NCI-H748 (cell line): Measurements from ENCODE around the gene USP25.

Source experiments
- DNase-seq: peaks from one replicate; lab custom pipeline; 2025; ENCODE audit not compliant: unreplicated experiment; lab: John Stamatoyannopoulos, UW

Gene USP25

DNA sequence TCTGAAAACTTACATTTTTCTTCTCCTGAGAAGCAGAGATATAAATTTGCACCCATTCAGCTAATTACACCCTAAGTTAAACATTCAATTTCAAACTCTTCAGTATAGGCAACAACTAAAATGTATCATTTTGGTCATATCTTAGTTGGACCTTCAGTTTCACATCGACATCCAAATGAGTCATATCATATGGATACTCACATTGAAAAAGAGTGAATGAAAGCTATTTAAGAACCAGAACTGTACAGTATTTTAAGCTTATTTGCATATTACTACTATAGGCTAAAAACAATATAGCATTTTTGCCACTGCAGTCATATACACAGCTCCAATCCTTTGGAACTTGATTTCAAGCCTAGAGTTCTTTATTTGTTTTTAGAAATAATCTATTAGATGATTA, 33.6 kb downstream of the USP25 start:
- DNase-seq, result no peak

DNA sequence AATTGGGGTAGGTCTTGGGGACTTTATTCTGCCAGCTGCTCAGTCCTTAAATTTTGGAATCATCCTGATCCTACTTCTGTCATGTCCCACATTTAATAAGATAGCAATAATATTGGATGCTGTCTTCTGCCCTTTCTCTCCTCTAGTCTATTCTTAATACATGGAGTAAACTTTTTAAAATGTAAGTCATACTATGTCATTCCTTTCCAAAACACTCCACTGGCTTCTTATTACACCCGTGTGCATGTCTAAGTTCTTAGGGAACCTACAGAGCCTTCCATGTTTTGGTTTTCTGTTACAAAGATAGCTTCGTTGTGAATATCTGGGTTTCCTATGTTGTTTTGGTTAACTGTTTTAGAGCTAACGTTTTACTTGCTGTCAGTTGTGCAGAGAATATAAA, 35.1 kb downstream of the USP25 start:
- DNase-seq, result no peak

DNA sequence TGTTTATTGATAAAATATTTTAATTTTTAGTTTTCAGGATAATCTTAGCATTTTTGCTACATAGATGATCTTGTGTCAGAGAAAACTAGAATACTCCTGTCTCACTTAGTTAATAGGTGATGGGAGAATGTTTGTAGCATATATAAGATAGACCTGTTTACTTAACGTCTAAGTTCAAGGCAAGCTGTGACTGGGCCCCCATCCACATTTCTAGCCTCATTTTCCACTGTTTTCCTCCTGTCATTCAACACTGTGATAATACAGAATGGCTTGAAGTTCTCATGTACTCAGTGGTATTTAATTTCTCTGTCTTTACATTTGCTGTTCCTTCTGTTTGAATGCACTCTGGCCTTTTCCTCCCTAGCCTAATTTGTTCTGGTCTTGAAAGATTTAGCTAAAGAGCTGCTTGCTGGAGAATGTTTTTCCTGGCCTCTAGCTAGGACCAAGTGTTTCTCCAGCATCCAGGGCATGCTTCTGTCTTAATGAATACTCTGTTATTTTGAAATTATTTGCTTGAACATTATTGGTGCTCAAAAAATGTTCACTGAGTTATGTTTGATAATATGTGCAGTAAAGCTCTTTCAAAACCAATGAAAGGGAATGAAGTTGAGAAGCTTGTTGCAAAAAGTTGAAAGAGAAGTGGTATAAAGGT, 37.3 kb downstream of the USP25 start:
- DNase-seq, result no peak

DNA sequence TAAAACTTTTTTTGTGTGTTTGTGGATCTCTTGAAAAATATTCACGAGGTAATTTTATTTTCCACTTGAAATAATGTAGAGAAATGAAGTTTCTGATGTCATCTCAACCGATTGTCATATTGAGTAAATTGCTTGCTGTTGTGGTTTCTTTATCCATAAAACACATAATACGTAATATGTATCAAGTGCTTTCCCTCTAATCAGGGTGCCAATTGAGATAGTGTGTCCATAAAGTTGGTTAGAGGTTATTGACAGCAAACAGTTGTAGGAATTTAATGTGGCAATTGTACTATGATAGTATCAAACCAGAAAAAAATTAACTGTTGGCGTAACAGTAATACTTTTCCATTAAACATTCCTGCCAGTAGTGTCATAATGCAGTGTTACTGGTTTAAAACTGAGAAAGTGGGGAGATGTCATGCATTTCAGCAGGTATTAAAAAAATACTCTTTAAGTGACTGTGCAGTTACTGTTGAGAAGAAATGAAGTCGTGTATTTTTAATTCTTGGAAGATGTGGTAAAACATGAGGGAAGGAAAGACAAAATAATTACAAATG, 38.3 kb downstream of the USP25 start:
- DNase-seq, result no peak

DNA sequence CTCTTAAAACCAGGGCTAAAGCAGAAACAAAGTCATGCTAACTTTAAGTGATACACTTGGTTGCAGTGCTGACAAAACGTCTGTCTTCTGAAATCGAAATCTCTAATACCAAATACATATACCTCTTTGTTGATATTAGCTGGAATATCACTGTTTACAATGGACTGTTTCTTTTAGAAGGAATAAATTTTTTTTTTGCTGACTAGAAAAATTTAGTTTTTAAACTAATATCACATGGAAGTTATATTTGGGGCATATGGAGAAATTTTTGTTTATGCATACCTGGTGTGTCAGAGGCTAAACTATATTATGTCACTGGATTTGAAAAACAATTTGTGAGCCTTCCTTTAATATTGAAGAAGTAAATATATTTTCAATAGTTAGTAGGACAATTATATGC, 39.1 kb downstream of the USP25 start:
- DNase-seq, result no peak

DNA sequence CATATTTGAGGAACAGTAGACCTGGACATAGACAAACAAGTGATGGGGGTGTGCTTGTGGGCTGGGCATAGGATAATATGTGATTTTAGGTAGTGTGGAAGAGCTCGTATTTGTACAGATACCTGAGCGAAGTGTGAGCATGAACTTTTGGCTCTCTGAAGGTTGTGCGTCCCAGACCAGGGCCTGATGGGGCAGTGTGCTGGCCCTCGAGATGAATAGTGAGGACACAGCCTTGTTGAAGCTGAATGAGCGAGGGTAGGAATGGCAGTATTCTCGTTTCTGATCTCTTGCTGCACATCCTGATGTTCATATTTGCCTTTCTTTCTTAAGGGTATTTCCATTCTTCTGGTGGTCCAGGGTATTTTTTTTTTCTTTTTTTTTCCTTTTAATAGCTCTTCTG, 41.5 kb downstream of the USP25 start:
- DNase-seq, result no peak

DNA sequence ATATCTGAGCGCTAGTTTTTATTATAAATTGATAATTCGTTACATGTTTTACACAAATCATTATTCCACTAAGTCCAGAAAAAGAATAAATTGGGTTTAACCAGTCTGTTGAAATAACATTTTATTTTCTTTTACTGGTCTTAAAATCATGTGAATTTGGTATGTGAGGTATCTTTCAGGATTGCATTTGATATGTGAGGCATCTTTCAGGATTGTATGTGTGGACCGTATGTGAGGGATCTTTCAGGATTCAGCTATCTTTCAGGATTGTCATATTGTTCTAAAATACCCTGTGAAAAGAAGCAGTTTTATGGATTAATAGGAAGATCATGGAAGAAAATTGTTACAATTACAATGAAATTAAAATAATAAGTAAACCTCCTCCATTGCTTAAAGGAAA, 42.9 kb downstream of the USP25 start:
- no peak for DNase-seq

DNA sequence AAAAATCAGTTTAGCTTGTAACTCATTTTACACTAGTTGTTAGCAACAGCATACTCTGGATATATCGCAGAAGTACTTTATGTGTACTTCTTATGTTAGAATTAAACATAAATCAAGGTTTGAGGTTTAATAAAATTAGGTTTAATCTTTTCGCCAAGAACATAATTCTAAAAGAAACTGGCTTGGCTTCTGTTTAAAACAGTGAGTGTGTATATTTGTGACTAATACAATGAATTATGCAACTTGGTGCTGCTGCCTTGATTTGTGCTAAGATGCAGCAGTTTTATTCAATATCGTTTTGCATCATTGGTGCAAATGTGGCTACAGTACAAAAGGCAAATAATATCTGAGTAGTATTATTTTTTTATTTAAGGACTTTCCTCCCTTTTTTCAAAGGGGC, 44.8 kb downstream of the USP25 start:
- DNase-seq, result no peak

DNA sequence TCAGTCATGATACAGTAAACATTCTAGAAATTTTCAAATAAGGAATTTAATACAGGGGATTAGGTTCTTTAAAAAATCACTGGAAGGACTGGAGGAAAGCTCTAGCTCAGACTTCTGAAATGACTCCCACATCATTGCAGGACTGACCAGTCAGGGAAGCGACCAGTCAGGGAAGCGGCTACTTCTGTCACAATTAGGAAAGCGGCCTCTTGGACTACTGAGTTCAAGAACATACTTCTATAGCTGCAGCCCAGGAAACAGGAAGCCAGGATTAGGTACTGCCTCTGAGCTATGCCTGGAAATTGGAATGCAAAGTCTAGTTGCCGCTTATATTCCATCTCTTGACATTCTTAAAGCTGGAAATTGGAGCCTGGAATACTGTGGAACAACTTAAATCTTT, 45.5 kb downstream of the USP25 start:
- DNase-seq, result no peak

DNA sequence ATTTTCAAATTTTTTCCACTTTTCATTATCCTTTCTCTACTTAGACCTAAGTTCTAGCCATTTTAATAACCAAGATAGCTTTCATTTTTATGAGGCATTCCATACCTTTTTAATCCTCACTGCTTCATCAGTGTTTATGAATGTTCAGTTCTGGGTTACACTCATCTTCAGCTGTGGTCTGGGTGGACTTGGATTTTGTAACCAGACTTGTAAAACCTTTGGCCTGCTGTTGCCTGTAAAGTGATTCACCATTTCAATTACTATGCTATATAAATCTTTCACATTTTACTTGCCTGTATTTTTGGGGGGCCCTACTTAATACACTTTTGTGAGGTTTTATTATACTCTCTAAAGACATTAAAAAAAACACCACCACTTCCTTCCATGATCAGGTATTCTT, 46.2 kb downstream of the USP25 start:
- no peak for DNase-seq

DNA sequence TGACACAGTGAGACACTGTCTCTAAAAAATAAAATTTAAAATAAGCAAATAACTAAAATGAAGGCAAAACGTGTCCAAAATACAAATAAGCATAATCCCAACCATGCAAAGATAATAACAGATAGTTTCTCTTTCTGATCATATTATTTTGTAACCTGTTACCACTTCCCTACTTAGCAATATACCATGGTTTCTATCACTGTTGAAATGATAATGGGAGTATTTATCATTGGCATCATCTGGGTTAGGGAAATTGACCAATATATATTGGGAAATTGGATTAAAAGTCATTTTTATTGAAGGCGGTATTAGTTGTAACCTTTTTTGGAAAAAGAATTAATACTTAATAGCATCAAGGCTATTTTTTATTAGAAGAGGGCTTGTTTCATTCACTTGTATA, 47.0 kb downstream of the USP25 start:
- DNase-seq, result no peak

DNA sequence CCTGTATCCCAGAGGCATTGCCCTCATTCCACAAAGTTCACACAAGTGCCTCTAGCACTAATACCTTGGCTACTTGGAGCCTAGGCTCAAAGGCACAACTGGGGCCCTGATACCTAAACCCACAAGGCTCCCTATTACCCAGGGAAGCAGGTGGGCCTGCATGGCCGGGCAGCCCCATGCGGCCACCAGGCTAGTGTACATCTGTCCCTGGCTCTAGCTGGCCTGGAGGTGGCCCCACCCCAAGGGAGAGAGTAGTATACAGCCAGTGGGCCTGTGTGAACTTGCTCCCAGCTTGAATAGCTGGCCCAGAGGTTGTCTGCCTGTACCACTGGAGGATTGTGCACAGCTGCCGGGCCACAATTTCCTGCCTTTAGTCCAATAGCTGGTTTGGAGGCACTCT, 52.2 kb downstream of the USP25 start:
- DNase-seq, result no peak

DNA sequence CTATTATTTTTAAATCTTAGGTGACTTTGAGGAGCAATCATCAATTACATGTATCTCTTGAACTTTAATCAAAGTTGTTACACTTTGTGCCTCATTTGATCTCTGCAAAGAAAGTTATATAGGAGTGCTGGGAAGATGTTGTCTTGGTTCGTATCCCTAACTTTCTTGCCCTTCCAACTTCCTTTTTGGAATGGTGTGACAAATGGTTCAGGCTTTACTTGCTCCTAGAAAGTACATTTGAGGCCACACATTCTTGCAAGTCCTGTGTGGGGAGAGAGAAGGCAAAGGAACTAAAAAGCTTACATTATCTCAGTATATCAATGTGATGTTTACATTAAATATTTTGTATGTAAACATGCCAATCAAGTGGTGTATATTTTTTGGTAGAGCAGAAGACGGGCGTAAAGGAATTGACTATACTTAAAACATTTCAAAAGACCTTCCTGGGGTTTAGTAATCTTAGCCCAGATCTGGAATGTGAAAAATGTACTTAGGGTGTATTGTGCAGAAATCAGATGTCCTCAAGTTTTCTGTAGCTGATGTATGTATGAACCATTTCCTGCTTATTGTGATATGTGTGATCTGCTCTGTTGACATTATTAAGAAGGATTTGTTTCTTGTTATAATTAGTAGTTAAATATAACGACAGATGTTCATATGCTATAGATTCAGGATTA, 59.2 kb downstream of the USP25 start:
- no peak for DNase-seq

DNA sequence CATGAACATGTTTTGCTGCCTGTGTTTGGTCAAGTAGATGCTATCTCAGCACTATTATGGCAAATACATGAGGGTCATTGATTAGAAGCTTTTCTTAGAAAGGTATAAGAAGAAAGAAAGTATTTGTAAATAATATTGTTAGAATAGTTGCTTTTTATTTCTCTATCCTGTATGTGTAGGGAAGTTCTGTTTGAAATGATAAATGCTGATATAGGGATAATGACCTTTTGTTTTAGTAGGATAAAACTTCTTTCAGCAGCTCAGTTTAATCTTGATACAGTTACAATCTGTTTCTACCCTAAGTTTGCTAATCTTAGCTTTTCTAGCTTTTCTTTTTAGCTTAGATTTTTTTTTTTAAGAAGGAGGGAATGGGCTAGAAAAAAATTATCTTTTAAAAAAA, 63.3 kb downstream of the USP25 start:
- DNase-seq, result no peak

DNA sequence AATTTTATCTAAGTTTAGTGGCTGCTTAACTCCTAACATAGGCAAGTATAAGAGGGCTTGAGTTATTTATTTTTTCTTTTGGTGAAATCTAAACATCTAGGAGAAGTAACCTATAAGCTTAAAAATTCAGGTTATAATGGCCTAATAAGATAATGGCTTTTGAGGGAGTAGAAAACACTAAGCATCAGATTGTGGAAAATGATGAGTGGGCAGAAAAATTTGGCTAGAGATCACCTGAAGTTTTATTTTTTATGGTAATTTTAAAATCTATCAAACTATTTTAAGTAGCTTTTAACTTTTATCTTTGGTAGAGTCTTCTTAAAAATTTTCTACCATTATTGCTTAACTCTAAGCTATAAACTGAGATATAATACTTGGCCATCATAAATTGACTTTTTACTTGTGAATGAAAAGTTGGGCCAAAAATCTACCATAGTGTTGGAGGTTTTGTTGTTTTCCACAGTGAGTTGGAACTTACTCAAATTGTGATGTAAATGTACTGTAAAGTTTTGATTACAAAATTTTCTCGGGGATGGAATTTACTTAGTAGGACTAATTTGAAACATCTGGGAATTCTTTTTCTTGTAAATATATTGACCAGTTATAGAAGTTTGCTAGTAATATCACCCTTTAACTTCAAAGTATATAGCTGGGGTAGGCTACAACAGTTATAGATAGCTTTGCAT, 63.9 kb downstream of the USP25 start:
- no peak for DNase-seq

DNA sequence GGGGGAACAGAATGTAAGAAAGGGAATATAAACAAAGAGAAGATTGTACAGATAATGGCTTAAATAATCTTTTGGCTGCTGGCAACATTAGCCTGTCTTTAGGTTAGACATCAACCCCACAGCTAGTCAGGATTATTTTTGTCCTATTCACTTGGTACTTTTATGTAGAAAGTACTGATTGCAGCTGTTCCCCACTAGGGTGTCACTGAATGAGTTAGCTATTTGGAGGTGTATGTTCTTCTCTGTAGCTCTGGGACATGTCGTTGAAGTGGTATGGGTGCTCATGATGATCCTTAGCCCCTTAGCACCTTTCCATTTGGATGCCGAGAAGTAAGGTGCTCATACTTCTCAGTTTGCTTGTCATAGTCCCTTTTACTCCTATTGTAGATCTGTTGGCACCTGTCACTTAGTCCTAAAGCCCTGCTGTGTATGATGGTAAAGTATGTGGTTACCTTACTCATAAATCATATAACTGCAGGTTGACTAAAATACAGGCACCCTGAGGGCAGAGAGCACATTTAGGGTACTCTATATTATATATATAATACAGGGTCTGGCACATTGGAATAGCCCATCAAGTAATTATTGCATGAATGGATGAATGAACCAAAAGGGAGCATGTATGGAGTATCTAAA, 64.6 kb downstream of the USP25 start:
- no peak for DNase-seq

DNA sequence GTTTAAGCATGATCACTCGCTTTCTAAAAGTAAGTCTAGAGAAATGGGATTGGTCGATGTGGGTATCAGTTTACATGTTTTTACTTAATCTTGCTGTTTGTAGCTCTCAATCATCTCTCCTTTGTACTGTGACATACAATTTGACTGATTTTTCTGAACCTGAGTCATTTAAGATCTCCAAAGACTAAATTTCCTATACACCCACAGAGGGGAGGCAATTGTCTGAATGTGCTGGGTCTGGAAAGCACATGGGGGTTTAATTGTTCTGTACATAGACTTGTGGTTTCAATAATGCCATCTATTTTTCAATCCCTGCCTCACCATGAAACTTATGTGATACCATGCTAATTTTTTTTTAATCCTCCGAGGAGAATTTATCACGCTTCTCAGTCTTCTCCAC, 65.8 kb downstream of the USP25 start:
- no peak for DNase-seq

DNA sequence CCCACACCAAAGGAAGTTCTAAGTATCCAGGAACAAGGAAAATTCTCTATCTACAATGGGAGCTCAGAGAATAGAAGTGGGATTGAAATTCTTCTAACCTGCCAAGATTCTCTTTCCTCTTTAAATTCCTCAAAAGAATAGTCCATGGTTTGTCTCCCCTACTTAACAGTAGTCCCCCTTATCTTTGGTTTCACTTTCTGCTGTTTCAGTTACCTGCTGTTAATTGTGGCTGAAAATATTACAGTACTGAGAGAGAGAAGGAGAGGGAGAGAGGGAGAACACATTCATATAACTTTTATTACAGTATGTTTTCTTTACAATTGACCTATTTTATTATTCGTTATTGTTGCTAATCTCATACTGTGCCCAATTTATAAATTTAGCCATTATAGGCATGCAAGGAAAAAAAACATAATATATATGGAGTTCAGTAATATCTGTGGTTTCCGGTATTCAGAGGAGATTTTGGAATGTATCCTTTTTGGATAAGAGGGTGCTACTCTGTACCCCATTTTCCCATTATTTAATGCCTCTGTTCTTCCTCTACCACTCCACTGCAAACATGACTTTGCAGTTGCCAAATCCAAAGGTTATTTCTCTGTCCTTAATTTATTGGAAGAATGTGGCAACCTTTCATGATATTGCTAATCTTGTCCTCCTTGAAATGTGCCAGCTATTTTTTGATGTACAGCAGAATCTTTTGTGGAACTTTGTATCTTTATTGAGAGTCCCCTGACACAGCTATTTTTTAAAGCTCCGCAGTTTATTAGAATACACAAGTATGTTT, 68.0 kb downstream of the USP25 start:
- no peak for DNase-seq

DNA sequence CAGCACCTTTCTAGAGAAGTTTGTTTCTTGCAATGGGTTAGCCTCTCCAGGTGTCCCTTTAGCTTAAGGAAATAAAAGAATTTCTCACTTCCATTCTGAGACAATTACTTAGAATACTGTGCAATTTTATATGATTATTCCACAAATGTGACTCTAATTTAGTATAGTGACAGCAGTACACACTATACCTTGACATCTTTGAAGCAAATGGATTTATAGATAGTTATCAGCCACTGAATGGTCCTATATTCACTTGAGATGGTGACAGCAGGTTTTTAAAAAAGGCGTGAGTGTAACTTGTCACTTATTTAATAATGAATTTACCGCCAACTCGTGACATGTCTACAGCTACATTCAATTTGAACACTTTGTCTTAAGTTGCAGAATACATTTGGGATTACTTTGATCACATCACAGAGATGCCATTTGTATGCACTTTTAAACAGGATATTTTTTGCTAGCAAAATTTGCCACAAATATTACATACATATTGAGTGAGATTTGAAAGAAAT, 71.6 kb downstream of the USP25 start:
- no peak for DNase-seq

DNA sequence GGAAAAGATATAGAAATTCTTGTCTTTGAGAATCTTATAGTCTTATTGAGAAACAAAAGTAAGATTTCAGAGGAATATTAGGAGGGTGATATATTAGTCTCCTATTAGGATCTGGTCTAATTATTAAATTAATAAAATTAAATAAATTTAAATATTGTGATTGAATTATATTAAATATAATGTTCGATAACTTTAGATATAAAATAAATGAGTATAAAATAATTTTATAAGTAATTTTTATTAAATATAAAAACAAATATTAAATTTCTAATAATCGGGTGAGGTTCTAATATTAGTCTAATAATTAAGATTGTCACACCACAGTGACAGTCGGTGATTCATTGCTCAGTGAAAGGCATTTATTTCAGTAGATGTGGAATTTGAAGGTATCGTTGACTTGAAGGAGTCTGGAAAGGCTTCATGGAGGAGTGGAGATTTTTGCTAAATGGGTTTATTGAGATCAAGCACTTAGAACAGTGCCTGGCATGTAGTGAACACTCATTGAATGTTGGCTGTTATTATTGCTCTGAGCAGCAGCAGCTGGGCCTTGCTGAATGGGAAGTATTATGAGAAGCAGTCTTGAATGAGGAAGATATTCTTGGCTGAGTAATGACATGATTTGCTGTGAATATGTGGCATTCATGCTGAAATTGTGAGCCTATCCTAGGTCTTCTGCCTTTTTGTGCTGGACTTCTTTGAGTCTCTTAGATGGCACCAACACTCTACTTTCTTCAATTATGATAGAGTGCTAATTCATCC, 74.6 kb downstream of the USP25 start:
- DNase-seq, result no peak
